ENCODE measurements around the gene KLHDC1.
"Not testable (repeated sequence)": the region's sequence is repeated elsewhere in the genome, so short reads cannot be mapped to it uniquely, and the experiment has no call there.

The KLHDC1 gene, protein sequence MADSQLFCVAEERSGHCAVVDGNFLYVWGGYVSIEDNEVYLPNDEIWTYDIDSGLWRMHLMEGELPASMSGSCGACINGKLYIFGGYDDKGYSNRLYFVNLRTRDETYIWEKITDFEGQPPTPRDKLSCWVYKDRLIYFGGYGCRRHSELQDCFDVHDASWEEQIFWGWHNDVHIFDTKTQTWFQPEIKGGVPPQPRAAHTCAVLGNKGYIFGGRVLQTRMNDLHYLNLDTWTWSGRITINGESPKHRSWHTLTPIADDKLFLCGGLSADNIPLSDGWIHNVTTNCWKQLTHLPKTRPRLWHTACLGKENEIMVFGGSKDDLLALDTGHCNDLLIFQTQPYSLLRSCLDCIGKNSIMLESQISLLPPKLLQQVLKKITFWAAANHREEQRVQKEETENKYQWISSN

GRCh38 chr14:49692811-49693734 is at the start of gene KLHDC1:
Gene KLHDC1 (plus strand): TSS chr14:49693120. CDS start chr14:49693195, 75 bp downstream.
- no peaks in the 10 kb centered on the region for H3K9me3 Mint-ChIP-seq
- peaks cover 29% of the 10 kb centered on the region for H3K4me1 Mint-ChIP-seq (ENCODE audit: low read depth)
- no peaks in the 10 kb centered on the region for H3K36me3 Mint-ChIP-seq (ENCODE audit: low read depth)
- H3K4me3 Mint-ChIP-seq, result peak within 1 kb of the TSS; percentile 87
- H3K27ac Mint-ChIP-seq, result peak within 1 kb of the TSS; percentile 66
- no peaks in the 10 kb centered on the region for H3K27me3 Mint-ChIP-seq (ENCODE audit: low read depth)

DNA sequence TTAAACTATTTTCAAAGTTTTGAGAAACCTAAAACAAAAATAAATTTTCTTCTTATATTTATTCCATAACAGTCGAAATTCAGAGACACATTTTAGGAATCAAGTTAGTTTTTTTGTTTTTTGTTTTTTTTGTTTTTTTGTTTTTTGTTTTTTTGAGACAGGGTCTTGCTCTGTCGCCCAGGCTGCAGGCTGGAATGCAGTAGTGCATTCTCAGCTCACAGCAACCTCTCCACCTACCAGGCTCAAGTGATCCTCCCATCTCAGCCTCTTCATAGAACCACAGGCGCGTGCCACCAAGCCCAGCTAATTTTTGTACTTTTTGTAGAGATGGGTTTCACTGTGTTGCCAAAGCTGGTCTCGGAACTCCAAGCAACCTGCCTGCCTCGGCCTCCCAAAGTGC is 39.4 kb upstream of the KLHDC1 start:
- Mint-ChIP-seq H3K4me1 (ENCODE audit: low read depth) (no peaks in the 10 kb centered on the region), H3K36me3 (ENCODE audit: low read depth) (peaks cover 5% of the 10 kb centered on the region), H3K4me3 (no peak overlapping the region), H3K9me3 (no peaks in the 10 kb centered on the region), H3K27ac (no peak overlapping the region), H3K27me3 (ENCODE audit: low read depth) (no peaks in the 10 kb centered on the region)

DNA sequence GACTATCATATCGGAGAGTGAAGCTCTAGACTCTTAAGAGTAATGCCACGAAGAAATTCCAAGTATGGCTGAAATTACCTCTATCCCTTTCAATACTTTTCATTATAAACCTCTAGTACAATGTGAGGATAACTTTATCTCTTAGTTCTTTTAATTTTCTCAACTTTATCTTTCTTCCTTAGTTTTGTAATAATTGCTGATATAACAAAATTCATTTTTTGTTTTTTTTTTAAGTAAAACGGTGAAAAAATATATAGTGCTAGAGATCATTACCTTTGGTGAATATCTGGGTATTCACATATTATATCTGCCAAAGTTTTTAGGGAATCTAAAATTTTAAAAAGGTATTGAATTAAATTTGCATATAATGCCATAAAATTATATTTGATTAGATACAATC is 38.4 kb upstream of the KLHDC1 start:
- Mint-ChIP-seq H3K9me3 (no peaks in the 10 kb centered on the region), H3K27me3 (ENCODE audit: low read depth) (no peaks in the 10 kb centered on the region), H3K36me3 (ENCODE audit: low read depth) (peaks cover 5% of the 10 kb centered on the region), H3K4me1 (ENCODE audit: low read depth) (no peaks in the 10 kb centered on the region), H3K27ac (no peak overlapping the region), H3K4me3 (no peak overlapping the region)

DNA sequence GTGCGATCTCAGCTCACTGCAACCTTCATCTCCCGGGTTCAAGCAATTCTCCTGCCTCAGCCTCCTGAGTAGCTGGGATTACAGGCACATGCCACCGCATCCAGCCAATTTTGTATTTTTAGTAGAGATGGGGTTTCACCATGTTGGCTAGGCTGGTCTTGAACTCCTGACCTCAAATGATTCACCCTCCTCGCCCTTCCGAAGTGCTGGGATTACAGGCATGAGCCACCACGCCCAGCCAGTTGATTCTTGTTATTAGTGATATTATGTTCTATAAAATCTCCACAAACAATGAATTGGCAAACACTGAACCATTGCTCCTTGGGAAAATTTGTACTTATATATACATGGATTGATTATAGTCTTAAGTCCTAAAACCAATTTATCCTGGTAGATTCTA is 35.4 kb upstream of the KLHDC1 start:
- not testable (repeated sequence) for H3K4me3 Mint-ChIP-seq; H3K9me3 Mint-ChIP-seq; H3K36me3 Mint-ChIP-seq (ENCODE audit: low read depth); H3K4me1 Mint-ChIP-seq (ENCODE audit: low read depth); H3K27ac Mint-ChIP-seq; H3K27me3 Mint-ChIP-seq (ENCODE audit: low read depth)

DNA sequence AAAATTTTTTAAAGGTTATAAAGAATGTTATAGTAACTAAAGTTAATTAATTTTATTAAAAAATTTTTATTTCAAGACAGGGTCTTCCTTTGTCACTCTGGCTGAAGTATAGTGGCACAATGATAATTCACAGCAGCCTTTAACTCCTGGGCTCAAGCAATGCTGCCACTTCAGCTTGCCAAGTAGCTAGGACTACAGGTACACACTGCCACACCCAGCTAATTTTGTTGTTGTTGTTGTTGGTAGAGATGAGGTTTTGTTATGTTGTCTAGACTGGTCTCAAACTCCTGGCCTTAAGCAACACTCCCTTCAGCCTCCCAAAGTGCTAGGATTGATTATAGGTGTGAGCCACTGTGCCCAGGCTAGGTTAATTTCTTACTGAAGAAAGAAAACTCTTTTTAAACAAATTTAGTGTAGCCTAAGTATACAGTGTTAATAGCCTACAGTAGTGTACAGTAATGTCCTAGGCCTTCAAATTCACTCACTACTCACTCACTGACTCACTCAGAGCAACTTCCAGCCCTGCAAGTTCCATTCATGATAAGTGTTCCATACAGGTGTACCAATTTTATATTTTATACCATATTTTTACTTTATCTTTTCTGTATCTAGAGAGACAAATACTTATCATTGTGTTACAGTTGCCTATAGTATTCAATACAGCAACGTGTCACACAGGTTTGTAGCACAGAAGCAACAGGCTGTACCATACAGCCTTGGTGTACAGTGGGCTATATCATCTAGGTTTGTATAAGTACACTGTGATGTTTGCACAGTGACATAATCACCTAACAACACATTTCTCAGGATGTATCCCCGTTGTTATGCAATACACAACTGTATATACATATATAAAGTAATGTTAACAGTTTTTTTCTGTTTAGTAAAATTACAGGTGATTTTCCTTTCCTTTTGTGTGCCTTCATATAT is 33.1 kb upstream of the KLHDC1 start:
- Mint-ChIP-seq H3K4me1 (ENCODE audit: low read depth) (no peaks in the 10 kb centered on the region), H3K36me3 (ENCODE audit: low read depth) (peaks cover 8% of the 10 kb centered on the region), H3K9me3 (no peaks in the 10 kb centered on the region), H3K4me3 (no peak overlapping the region), H3K27me3 (ENCODE audit: low read depth) (no peaks in the 10 kb centered on the region), H3K27ac (no peak overlapping the region)

GRCh38 chr14:49670475-49670874 is 22.4 kb upstream of the KLHDC1 start:
- no peak overlapping the region for H3K4me3 Mint-ChIP-seq
- no peaks in the 10 kb centered on the region for H3K9me3 Mint-ChIP-seq
- no peaks in the 10 kb centered on the region for H3K27me3 Mint-ChIP-seq (ENCODE audit: low read depth)
- H3K27ac Mint-ChIP-seq, result no peak overlapping the region
- H3K4me1 Mint-ChIP-seq (ENCODE audit: low read depth), result no peaks in the 10 kb centered on the region
- H3K36me3 Mint-ChIP-seq (ENCODE audit: low read depth), result peaks cover 21% of the 10 kb centered on the region

DNA sequence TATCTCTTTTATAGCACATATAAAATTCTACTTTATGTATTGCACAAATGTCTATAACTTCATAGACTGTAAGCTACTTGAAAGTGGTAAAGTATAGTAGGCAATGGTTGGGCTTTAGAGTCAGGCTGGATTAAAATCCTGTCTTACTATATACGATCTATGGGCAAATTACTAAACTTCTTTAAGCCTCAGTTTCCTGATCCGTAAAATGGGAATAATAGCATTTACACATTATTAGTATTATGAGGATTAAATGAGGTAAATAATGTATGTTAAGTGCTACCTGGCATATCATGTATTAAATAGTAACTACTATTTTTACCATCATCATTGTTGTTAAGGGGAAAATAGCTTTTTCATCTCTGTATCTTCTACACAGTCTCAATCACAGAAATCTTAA is 19.3 kb upstream of the KLHDC1 start:
- no peaks in the 10 kb centered on the region for H3K9me3 Mint-ChIP-seq
- no peaks in the 10 kb centered on the region for H3K4me1 Mint-ChIP-seq (ENCODE audit: low read depth)
- no peaks in the 10 kb centered on the region for H3K27me3 Mint-ChIP-seq (ENCODE audit: low read depth)
- peaks cover 21% of the 10 kb centered on the region for H3K36me3 Mint-ChIP-seq (ENCODE audit: low read depth)
- no peak overlapping the region for H3K4me3 Mint-ChIP-seq
- H3K27ac Mint-ChIP-seq, result no peak overlapping the region

DNA sequence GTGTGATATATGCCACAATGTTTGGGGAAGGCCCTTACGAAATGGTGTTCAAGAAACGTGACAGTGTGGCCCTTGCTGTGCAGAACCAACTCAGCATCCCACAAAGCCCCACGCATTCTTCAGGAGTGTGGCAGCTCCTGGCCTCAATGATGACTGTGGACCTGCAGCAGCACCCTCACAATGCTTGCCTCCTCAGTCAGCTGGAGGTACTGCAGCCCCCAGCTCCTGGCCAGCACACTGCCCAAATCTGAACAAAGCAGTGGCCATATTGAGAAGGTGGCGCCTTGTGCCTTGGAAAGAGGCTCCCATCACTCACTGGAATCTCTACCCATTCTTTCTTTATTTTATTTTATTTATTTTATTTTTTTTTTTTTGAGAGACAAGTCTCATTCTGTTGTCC is 15.3 kb upstream of the KLHDC1 start:
- peaks cover 36% of the 10 kb centered on the region for H3K36me3 Mint-ChIP-seq (ENCODE audit: low read depth)
- no peaks in the 10 kb centered on the region for H3K27me3 Mint-ChIP-seq (ENCODE audit: low read depth)
- H3K4me1 Mint-ChIP-seq (ENCODE audit: low read depth), result peaks cover 3% of the 10 kb centered on the region
- no peaks in the 10 kb centered on the region for H3K9me3 Mint-ChIP-seq
- no peak overlapping the region for H3K27ac Mint-ChIP-seq
- no peak overlapping the region for H3K4me3 Mint-ChIP-seq

GRCh38 chr14:49679271-49679670 is 13.6 kb upstream of the KLHDC1 start:
- peak overlapping the region; percentile 15 for H3K27ac Mint-ChIP-seq
- H3K9me3 Mint-ChIP-seq, result no peaks in the 10 kb centered on the region
- no peak overlapping the region for H3K4me3 Mint-ChIP-seq
- H3K27me3 Mint-ChIP-seq (ENCODE audit: low read depth), result no peaks in the 10 kb centered on the region
- H3K36me3 Mint-ChIP-seq (ENCODE audit: low read depth), result peaks cover 26% of the 10 kb centered on the region
- peaks cover 3% of the 10 kb centered on the region for H3K4me1 Mint-ChIP-seq (ENCODE audit: low read depth)

- Mint-ChIP-seq H3K4me1 (ENCODE audit: low read depth) (peaks cover 25% of the 10 kb centered on the region), H3K4me3 (peak overlapping the region; percentile 85), H3K27ac (no peak overlapping the region), H3K36me3 (ENCODE audit: low read depth) (peaks cover 7% of the 10 kb centered on the region), H3K9me3 (no peaks in the 10 kb centered on the region), H3K27me3 (ENCODE audit: low read depth) (no peaks in the 10 kb centered on the region)
These were observed 6.5 kb upstream of the KLHDC1 start for GRCh38 chr14:49686425-49686824.

- H3K36me3 Mint-ChIP-seq (ENCODE audit: low read depth), result no peaks in the 10 kb centered on the region
- peaks cover 34% of the 10 kb centered on the region for H3K4me1 Mint-ChIP-seq (ENCODE audit: low read depth)
- H3K27me3 Mint-ChIP-seq (ENCODE audit: low read depth), result no peaks in the 10 kb centered on the region
- peak within 1 kb of the TSS; percentile 82 for H3K27ac Mint-ChIP-seq
- no peaks in the 10 kb centered on the region for H3K9me3 Mint-ChIP-seq
- peak within 1 kb of the TSS; percentile 85 for H3K4me3 Mint-ChIP-seq
These were observed 4.8 kb upstream of the KLHDC1 start, which contains the start of gene POLE2 for GRCh38 chr14:49687942-49688700. Gene POLE2 (minus strand): TSS chr14:49688214. CDS start chr14:49688203, 11 bp downstream.

DNA sequence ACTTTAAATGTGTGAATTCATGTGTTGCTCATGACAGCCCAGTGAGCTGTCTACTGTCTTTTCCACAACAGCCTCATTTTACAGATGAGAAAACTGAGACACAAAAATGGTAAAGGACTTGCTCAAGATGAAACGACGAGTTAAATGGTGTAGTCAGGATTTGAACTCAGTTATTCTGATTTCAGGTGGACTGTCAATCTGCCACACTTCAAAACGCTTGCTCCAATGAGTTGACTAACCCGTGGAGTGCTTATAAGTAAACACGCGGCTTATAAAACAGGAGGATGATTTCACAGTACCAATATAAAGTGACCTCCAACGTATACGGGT is 4.3 kb upstream of the KLHDC1 start:
- H3K27ac Mint-ChIP-seq, result peak overlapping the region; percentile 82
- no peaks in the 10 kb centered on the region for H3K27me3 Mint-ChIP-seq (ENCODE audit: low read depth)
- peaks cover 34% of the 10 kb centered on the region for H3K4me1 Mint-ChIP-seq (ENCODE audit: low read depth)
- peak overlapping the region; percentile 85 for H3K4me3 Mint-ChIP-seq
- H3K36me3 Mint-ChIP-seq (ENCODE audit: low read depth), result no peaks in the 10 kb centered on the region
- H3K9me3 Mint-ChIP-seq, result no peaks in the 10 kb centered on the region

DNA sequence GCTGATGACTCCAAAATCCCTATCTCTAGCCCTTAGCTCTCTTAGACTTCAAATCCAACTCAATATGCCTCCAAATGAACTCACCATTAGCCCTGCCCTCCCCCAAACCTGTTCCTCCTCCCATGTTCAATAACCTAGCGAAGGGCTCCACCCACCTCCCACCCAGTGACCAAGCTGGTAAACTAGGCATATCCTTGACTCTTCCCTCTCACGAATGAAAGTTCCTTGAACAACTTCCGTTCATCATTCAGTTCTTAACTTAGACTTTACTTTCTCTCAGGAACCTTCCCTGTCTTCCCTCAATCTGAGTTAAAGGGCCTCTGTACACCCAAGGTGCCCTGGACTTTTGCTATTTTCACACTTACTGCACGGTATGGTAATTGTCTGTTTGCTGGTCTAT is 1.9 kb upstream of the KLHDC1 start:
- H3K4me1 Mint-ChIP-seq (ENCODE audit: low read depth), result peaks cover 41% of the 10 kb centered on the region
- H3K9me3 Mint-ChIP-seq, result no peaks in the 10 kb centered on the region
- no peak overlapping the region for H3K4me3 Mint-ChIP-seq
- no peaks in the 10 kb centered on the region for H3K27me3 Mint-ChIP-seq (ENCODE audit: low read depth)
- H3K36me3 Mint-ChIP-seq (ENCODE audit: low read depth), result no peaks in the 10 kb centered on the region
- no peak overlapping the region for H3K27ac Mint-ChIP-seq
